ENCODE measurements around the gene ALDH4A1.
A peak's percentile ranks its signal among the peaks of the same experiment; 100 is the strongest.
"Not testable (repeated sequence)": the region's sequence is repeated elsewhere in the genome, so short reads cannot be mapped to it uniquely, and the experiment has no call there.

Gene ALDH4A1

GRCh38 chr1:18900303-18900841 is 2.0 kb downstream of the ALDH4A1 start:
- no peak for DNase-seq (ENCODE audit: low spot score)

DNA sequence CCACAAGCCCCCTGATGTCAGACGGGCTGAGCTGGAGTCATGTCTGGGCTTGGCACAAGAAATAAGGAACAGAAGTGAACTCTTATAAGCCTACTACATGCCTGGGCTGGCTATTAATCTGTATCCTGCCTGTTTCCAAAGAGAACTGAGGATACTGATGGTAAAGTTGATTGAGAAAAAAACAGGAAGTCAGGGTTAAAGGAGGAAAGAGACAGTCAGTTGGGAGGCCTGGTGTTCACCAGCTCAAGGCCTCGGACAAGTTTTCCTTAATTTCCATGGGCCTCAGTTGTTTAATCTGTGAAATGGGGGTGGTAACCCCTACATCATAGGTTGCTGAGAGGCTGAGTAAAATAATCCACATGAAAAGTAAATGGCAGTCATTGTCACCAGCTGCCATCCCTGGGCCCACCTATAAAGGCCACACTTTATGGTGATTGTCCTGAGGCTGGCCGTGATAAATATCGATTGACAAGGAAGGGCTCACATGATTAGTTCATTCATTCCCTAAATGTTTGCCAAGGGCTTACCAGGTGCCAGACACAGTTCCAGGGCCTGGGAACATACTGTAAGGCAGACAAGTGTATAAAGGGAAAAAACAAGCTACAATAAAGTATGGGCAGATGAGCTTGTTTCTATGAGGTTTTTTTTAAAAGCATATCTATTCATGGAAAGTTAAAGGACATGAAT is 2.8 kb downstream of the ALDH4A1 start:
- no peak for DNase-seq (ENCODE audit: low spot score)

GRCh38 chr1:18898567-18898966 is 3.8 kb downstream of the ALDH4A1 start:
- DNase-seq (ENCODE audit: low spot score) = no peak

- no peak for DNase-seq (ENCODE audit: low spot score)
These were observed 7.0 kb downstream of the ALDH4A1 start for GRCh38 chr1:18895317-18895716.

GRCh38 chr1:18893120-18893519 is 9.2 kb downstream of the ALDH4A1 start:
- no peak for DNase-seq (ENCODE audit: low spot score)

GRCh38 chr1:18891858-18892257 is 10.5 kb downstream of the ALDH4A1 start:
- DNase-seq (ENCODE audit: low spot score) = not testable (repeated sequence)

- DNase-seq (ENCODE audit: low spot score) = no peak
These were observed 11.0 kb downstream of the ALDH4A1 start for GRCh38 chr1:18891426-18891780.

DNA sequence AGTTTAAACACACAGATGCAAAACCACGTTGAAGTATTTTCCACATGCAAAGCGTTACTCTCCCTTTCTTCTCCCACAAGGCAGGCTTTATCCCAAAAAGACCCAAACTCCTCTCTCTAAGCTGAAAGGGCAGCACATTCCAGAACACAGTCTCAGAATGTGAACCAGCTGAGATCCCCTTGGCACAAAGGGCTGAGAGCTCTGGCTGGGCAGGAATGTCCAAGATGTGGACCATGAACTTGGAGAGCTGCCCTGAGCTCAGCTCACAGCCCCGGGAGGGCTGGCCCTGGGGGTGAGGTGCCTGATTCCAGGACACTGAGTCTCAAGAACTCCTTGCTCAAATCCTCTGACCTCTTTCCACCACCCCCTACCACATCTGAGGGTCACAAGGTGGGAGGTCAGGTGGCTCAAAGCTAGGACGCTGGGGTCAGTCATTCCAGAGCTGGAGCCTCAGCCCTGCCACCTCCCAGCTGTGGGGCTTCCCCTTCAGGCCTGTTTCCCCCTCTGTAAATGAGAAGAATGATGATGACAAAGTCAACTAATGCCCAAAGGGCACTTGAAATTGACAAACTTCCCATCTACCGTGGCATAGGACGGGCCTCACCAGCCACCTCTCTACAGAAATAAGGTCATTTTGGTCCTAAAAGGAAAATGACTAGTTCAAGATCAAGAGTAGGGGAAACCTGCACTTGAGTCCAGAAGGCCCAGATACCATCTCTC is 11.5 kb downstream of the ALDH4A1 start:
- no peak for DNase-seq (ENCODE audit: low spot score)

DNA sequence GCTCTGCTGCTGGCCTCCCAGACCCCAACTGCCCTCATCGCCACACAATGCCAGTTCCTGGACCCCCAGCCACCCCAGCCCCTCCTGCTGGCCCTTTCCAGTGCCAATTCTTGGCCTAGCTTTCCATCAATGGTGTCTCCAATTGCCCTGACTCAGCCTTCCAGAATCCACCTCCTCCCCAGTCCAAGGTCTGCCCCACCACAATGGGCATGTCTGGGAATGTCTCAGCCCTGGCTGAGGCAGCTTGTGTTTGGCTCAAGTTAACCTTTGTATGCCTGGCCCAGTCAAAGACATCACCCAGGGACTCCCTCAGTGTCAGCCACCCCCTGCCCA is 16.4 kb downstream of the ALDH4A1 start:
- DNase-seq (ENCODE audit: low spot score) = no peak

DNA sequence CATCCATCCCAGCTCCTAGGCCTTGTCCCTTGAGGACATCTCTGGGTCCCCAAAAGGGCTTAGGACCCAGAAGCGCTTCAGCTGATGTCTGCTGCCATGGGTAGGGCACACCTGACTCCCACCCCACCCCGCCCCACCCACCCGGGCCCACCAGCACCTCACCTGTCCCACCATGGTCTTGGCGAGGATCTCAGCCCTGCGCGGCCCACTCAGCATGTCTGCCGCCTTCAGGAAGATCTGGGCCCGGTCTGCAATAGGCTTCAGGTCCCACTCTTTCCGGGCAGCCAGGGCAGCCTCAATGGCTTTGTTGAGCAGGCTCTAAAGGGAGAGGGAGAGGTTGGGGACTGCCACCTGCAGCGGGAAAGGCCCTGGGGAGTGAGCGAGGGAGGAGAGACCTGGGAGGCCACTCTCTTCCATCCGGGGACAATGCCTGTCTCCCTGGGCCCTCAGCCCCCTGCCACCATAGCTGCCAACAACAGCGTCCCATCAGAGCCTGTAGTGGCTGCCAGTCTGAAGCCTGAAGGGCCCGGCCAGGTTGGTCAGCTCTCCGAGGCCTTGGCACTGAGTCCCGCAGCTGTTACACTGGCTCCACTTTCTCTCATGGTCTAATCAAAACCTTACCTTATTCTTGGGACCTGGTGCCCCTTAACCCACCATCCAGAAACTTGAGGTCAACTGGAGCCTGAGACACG is 16.9 kb downstream of the ALDH4A1 start:
- no peak for DNase-seq (ENCODE audit: low spot score)

GRCh38 chr1:18884727-18885126 is 17.6 kb downstream of the ALDH4A1 start:
- DNase-seq (ENCODE audit: low spot score) = no peak

- DNase-seq (ENCODE audit: low spot score) = no peak
These were observed 18.0 kb downstream of the ALDH4A1 start for GRCh38 chr1:18884419-18884717.

DNA sequence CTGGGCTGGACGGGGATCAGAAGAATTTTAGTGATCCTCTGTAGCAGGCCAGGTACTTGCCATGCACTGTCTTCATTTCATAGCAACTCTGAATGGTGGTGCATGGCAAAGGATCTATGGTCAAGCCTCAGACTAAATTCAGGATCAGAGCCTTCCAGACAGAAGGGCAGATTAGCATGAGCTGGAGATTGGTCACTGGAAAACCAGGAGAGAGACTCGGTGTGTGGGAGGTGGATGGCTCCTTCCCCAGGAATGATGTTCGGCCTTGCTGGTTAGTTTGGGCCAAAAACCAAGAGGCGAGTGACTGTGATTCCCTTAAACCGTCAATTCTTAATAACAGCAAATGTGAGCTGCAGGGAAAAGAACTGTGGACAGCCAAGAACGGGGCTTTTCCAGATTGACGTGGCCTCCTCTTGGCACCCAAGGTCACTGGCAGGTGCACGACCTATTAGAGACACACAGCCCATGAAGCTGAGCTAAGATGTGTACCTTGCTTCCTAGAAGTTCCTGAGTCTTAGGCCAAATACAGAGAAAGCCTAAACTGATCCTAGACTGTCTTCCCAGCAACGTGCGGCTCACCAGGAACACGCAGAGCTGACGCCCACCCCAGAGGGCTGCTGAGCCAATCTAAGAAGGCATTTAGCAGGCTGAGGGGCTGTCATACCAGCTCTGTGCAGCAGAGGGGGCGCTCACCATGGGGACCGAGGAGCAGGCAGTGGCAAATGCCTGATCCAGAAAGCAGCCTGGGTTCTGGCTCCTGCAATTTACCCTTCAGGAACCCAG is 18.5 kb downstream of the ALDH4A1 start:
- peak; percentile 82 for DNase-seq (ENCODE audit: low spot score)

DNA sequence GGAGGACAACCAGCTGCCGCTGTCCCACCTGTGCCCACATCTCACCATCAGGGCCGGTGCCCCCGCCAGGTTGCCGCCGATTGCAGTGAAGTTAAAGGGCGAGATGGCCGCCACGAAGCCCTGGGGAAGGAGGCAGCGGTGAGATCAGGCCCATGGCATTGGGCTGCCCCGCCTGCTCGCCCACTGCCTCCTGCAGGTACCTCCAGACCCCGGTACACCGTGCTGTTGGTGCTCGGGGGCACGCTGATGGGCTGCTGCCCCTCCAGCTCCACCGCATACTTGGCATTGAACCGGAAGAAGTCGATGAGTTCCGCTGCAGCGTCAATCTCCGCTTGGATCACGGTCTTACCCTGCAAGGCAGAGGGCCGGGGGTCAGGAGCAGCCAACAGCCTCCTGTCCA is 19.3 kb downstream of the ALDH4A1 start:
- no peak for DNase-seq (ENCODE audit: low spot score)

DNA sequence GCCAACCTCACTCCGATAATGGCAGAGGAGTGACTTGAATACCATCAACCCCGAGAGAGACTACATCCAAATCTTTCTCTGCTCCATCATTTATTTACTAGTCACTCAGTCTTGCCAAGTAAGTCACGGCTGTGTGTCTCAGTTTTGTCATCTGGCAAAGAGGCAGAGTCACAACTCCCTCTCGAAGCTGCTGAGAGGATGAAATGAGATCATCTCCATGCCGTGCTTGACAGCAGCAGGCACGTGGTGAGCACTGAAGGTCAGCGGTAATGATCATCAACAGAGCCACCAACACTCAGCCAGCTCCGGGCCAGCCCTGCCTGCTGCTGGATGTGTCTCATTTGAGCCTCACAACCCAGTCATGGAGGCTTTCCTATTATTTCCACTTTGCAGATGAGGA is 19.9 kb downstream of the ALDH4A1 start:
- no peak for DNase-seq (ENCODE audit: low spot score)

DNA sequence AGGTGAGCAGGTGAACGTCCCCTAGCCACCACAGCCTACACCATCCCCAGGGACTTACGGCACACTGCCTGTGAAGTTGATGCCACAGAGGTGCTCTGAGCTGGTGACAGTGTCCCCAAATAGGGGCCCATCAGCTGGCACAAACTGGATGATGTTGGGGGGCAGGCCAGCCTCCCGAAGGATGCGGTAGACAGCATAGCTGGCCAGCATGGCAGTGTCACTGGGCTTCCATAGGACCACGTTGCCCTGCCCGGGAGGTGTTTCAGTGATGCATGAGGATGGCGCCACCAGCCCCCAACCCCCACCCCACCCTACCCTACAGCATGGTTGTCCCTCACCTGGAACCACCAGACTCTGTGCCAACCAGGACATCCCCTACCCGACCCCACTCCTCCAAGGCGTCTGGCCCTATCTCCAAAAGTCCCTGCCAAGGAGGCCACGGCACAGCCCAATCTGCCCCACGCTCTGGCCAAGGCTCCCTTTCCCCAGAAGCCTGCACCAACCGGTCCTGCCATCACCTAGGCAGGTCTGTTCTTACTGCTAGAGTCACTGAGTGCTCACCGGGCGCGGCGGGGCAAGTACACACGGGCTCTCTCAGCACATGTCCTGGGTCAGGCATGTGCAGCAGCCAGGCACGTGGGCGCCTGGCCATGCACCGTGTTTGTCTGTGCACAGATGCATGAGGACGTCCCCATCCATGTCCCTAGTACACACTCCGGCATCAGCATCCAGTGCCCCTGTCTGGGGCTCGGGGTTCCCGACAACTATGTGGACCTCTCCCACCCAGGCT is 20.5 kb downstream of the ALDH4A1 start:
- no peak for DNase-seq (ENCODE audit: low spot score)

DNA sequence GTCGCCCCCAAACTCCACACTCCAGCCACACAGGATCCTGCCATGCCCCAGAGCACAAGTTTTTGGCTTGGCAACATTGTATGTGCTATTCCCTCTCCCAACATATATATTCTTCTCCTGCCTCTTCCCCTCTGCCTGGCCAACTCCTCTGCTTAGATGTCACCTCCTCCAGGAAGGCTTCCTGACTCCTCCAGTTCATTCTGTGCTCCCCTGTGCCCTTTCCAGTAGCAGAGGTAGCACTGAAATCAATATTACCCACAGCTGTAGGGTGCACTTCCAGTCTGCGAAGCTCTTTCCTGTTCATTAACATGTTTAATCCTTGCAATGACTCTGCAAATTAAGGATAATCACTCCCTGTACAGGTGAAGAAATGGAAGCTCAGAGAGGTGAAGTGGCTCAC is 21.2 kb downstream of the ALDH4A1 start:
- DNase-seq (ENCODE audit: low spot score) = no peak

DNA sequence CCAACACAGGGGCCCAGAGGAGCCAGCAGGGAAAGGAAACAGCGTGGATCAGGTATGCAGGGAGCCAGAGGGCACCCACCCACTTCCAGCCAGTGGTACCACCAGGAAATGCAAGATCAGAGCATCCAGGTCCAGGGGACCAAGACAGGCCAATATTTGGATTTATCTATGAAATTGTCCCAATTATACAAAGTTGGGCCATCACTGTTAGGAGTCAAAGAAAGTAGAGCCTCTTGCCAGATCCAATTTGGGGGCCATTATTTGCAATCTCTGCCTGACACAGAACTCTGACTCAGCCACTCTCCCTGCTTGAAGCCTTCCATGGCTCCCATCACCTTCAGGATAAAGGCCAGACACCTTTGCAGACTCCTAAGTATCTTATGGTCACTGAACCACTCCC is 21.8 kb downstream of the ALDH4A1 start:
- no peak for DNase-seq (ENCODE audit: low spot score)

GRCh38 chr1:18879791-18880309 is 22.5 kb downstream of the ALDH4A1 start:
- no peak for DNase-seq (ENCODE audit: low spot score)

- no peak for DNase-seq (ENCODE audit: low spot score)
These were observed 23.1 kb downstream of the ALDH4A1 start for GRCh38 chr1:18879215-18879790.

DNA sequence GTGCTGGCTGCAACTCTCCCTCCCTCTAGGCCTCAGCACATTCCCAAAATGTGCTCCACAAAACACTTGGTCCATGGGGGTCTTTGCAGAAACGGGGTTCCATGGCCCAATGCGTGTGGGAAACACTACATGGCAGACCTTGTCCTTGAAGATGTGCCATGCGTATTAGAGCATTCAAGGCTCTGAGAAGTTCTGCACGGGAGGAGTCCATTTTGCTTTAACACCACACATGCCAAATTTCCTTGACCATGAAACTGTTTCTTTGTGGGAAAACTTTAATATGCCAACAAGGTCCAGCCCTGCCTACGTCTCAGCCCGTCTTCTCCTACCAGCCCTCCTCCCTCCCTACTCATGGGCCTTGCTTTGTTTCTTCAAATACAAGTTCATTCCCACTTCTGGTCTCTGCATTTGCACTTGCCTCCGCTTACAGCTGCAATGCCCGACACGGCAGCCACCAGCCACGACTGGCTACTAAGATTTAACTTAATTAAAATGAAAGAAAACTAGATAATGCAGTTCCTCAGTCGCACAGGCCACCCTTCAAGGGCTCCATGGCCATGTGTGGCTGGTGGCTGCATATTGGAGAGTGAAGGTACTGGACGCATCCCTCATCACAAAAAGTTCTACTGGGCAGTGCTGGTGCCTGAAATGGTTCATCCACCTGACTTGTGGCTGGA is 23.7 kb downstream of the ALDH4A1 start:
- no peak for DNase-seq (ENCODE audit: low spot score)

All from D341Med (cell line).